Skeletal muscle satellite cell (primary cell): ENCODE measurements around the gene CDK4.

Experiments used
- H3K27me3 ChIP-seq: 2 replicates; pipeline ENCODE4 v1.7.0; 2013; ENCODE audit warnings: low read length; ENCODE audit not compliant: control insufficient read depth, insufficient read depth
- H3K36me3 ChIP-seq: 2 replicates; pipeline ENCODE4 v1.7.0; 2013; ENCODE audit warnings: mild to moderate bottlenecking, control low read depth, low read length; ENCODE audit not compliant: insufficient read depth
- H3K4me1 ChIP-seq: 2 replicates; pipeline ENCODE4 v1.7.0; 2013; ENCODE audit warnings: low read length; ENCODE audit not compliant: control insufficient read depth, insufficient read depth
- H3K4me2 ChIP-seq: 2 replicates; pipeline ENCODE4 v1.7.0; 2013; ENCODE audit warnings: mild to moderate bottlenecking, low read length
- H3K4me3 ChIP-seq: 2 replicates; pipeline ENCODE4 v1.7.0; 2013; ENCODE audit warnings: low read length
- H3K9ac ChIP-seq: 2 replicates; pipeline ENCODE4 v1.7.0; 2013; ENCODE audit warnings: mild to moderate bottlenecking, low read depth, low read length, moderate library complexity
- H3K9me3 ChIP-seq: replicated peaks from 2 replicates; pipeline ENCODE4 v1.7.0; 2013; ENCODE audit warnings: mild to moderate bottlenecking, control low read depth, low read length

Gene CDK4

DNA sequence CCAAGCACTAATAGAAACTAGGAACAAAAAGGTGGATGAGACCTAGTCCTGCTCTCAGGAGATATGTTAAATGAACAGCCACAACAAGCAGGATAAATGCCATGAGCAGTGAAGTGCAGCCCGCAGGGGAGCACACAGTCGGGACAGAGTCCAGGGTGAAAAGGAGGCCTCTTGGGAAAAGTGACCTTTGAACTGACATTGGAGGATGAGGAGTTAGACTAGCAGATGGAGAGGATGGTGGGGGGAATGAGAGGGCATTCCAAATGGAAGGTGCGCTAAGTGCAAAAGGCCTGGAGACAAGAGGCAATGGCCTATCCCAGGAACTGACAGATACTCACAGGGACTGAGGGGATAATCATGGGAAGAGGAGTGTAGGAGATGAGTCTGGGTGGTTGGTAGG, 53.7 kb downstream of the CDK4 start:
- no peak overlapping the region for H3K9ac ChIP-seq
- no peak overlapping the region for H3K4me3 ChIP-seq
- no peaks in the 10 kb centered on the region for H3K27me3 ChIP-seq
- H3K4me1 ChIP-seq = peaks cover 7% of the 10 kb centered on the region
- H3K9me3 ChIP-seq = no peaks in the 10 kb centered on the region
- H3K4me2 ChIP-seq = no peak overlapping the region
- peaks cover 33% of the 10 kb centered on the region for H3K36me3 ChIP-seq
